Measurements from ENCODE around the gene MED12L.
A peak's percentile ranks its signal among the peaks of the same experiment; 100 is the strongest.

DNA sequence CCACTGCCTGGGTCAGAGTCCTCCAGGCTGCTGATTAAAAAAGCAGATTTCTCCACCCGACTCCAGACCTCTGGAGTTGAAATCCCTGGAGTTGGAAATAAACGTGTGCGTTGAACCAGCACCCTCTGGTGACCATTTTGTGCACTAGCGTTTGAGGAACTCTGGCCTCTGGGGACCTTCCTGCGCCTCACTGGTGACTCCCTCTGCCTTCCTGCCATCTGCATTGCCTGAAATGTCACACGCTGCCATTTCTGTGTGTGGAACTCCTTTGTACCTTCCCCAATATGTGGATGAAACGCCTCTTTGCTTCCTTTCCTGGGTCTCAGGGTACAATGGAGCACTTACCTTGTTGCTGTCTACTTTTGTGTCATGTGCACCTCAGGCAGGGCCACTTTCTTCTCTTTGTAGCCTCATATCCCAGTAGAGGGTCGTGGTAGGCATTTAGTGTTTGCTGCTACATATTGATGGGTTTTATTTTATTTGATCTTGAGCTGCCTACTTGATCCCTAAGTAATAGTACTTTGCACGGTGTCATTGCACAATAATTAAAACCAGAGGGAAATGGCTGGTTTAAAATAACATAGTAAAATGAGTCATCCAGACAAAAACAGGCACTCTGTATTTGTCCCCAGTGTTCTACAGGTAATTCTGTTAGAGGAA, 60.7 kb downstream of the MED12L start:
- TF ChIP-seq EZH2 (IDR thresholded peaks at IDR 0.05; ENCODE audit: low read length, missing control alignments), result no peak
- TF ChIP-seq, protein P1, sequence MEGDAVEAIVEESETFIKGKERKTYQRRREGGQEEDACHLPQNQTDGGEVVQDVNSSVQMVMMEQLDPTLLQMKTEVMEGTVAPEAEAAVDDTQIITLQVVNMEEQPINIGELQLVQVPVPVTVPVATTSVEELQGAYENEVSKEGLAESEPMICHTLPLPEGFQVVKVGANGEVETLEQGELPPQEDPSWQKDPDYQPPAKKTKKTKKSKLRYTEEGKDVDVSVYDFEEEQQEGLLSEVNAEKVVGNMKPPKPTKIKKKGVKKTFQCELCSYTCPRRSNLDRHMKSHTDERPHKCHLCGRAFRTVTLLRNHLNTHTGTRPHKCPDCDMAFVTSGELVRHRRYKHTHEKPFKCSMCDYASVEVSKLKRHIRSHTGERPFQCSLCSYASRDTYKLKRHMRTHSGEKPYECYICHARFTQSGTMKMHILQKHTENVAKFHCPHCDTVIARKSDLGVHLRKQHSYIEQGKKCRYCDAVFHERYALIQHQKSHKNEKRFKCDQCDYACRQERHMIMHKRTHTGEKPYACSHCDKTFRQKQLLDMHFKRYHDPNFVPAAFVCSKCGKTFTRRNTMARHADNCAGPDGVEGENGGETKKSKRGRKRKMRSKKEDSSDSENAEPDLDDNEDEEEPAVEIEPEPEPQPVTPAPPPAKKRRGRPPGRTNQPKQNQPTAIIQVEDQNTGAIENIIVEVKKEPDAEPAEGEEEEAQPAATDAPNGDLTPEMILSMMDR (conservative IDR thresholded peaks at IDR 0.05 in 1 of 2, IDR thresholded peaks at IDR 0.05 in 1 of 2; ENCODE audit: low read depth in 1 of 2, low read length in 2 of 2), result peak; percentile 89 to 91

Measured in fibroblast of lung (primary cell).